Mononuclear cell (primary cell): ENCODE data around the gene IFT25. TPM values are rescaled to one million over a fixed set of nuclear protein-coding genes. Genes with fewer than 3 reads are reported as not detected.
"Not testable (repeated sequence)": the region's sequence is repeated elsewhere in the genome, so short reads cannot be mapped to it uniquely, and the experiment has no call there.

Experiments used
- H3K27me3 ChIP-seq: 2 replicates; pipeline ENCODE4 v1.6.0; 2011; ENCODE audit warnings: low read length, control low read depth; ENCODE audit not compliant: insufficient read depth
- H3K4me1 ChIP-seq: 2 replicates; pipeline ENCODE4 v1.5.1; 2011; ENCODE audit warnings: mild to moderate bottlenecking, low read length, control low read depth; ENCODE audit not compliant: insufficient read depth
- H3K4me3 ChIP-seq: 2 replicates; pipeline ENCODE4 v1.5.1; 2011; ENCODE audit warnings: mild to moderate bottlenecking, low read length, moderate library complexity
- H3K9me3 ChIP-seq: 2 replicates; pipeline ENCODE4 v1.5.1; 2011; ENCODE audit warnings: low read depth, mild to moderate bottlenecking, control low read depth, low read length
- total RNA-seq: library from RNA; depleted of rRNA; stranded (reverse); fragments of >200 nt; gene quantifications from one replicate; pipeline ENCODE4 v1.2.3, GENCODE V29; 2012

IFT25 gene
- total RNA-seq, 1 donor, result 16.3 TPM

DNA sequence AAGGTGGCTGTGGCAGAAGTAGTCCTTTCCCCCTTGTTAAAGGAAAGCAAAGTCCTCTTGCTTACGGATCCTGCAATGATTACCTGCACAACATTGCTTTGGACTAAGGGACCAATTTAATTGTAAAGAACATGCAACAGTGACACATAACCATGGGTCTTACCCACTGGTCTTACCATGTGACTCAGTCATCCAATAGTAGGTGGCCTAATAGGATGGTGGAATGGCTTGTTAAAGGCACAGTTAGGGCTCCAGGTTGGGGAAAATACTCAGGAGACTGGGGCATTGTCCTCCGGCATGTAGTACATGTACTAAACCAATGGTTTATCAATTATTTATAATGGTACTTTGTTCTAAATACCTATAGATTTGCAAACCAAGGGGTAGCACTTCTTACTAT is 53.8 kb downstream of the IFT25 start:
- H3K4me1 ChIP-seq, result peaks cover 23% of the 10 kb centered on the region
- H3K4me3 ChIP-seq, result no peak overlapping the region
- H3K9me3 ChIP-seq, result no peaks in the 10 kb centered on the region
- H3K27me3 ChIP-seq, result no peaks in the 10 kb centered on the region

DNA sequence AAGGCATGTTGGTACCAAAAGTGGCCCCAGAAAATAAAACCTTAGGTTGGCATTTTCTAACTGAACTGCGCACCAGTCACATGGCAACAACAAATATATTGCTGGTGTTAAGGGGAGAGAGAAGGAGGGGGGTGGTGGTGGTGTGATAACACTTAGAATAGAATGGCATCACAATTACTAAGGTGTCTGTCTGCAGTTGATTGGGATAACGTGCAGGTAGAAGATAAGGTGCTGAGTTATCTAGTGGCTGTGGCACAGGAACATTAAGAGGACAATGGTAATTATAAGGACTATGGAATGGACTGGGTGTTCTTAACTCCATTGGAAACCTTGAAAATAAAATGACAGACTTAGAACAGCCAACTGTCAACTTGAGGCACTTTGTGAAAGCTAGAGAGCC is 54.5 kb downstream of the IFT25 start:
- Histone ChIP-seq H3K4me3 (no peak overlapping the region), H3K9me3 (no peaks in the 10 kb centered on the region), H3K27me3 (no peaks in the 10 kb centered on the region), H3K4me1 (peaks cover 23% of the 10 kb centered on the region)

DNA sequence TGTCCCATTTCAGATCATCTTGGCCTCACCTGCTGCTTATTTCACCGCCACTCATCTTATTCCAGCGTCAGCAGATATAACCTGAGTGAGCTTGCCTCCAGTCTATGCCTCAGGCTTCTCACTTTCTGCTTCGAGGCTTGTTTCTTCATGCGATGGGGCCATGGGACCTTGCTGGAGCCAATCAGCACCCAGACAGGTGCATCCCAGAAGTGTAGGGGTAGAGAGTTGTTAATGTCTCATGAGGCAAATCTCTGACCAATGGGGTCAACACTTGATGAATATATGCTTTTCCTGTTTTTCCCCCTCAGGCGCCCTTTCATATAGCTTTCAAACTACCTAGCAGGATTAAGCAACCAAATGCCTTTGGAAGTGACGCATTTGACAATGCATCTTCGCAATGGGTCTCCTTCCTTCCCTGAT is 55.0 kb downstream of the IFT25 start:
- Histone ChIP-seq H3K4me3 (peak overlapping the region; percentile 98), H3K27me3 (no peaks in the 10 kb centered on the region), H3K9me3 (no peaks in the 10 kb centered on the region), H3K4me1 (peaks cover 23% of the 10 kb centered on the region)

DNA sequence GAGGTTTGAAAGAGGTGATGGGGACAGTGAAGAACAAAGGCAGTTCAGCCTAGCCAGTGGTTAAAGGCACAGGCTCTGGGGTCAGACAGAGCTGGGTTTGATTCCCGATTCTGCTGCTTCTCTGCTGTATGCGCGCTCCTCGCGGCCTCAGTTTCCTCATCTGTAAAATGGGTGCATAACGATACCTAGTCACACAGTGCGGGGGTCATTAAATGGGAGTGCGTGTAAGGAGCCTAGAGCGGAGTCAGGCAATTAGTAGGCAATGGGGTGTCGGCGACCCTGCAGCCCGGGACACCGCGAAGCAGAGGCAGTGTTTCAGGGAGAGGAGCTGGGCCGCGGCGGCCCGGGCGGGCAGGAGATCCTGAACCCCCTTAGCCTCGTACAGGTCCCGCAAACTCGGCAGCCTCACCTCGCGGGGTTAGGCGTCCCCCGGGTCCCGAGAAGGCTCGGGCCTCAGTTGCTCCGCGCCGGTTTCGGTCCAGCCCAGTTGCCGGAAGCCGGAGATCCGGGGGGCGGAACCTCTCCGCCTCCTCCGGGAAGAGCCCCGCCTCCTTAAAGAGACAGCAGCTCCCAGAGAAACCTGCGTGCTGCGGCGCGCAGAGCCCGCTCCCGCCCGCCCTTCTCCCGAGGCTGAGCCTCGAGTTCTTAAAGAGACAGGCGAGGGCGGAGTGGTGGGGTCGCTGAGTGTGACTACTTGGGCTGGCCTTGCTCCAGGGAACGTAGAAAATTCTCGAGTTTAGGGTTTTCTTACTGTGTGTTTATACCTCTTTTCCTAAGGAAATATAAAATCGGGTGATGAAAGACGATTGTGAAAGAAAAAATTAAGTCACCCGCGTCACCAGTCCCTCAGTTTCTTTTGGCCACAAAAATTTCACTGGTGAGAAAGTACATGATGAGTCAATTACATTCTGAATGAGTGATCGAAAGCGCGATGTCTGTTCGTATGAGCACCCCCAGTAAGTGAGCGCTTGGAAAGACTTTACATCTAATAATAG is 55.9 kb downstream of the IFT25 start, which contains the start of gene YIPF1:
YIPF1 (minus strand) TSS at position 494 of the 995 bp plus-strand sequence. CDS start 860 bp downstream, outside the sequence.
- Histone ChIP-seq H3K9me3 (no peaks in the 10 kb centered on the region), H3K4me1 (peaks cover 23% of the 10 kb centered on the region), H3K4me3 (peak within 1 kb of the TSS; percentile 98), H3K27me3 (no peaks in the 10 kb centered on the region)

DNA sequence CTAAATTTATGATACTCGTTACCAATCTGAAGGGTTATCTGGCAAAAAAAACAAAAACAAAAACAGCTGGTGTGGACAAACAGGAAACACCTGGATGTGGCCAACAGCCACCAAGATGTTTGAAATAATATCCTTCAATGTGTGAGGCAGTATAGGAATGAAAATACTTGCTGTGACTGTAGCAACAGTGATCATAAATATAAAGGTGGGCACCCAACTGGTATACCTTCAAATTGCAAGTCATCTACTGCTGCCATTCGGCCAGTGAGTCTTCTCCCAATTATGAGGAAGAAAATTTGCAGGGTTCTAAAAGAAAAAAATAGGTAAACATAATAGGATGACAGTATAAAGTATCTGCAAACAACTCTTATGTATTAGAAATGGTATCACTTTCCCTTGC is 56.8 kb downstream of the IFT25 start:
- peaks cover 23% of the 10 kb centered on the region for H3K4me1 ChIP-seq
- H3K9me3 ChIP-seq, result no peaks in the 10 kb centered on the region
- H3K4me3 ChIP-seq, result no peak overlapping the region
- H3K27me3 ChIP-seq, result no peaks in the 10 kb centered on the region

DNA sequence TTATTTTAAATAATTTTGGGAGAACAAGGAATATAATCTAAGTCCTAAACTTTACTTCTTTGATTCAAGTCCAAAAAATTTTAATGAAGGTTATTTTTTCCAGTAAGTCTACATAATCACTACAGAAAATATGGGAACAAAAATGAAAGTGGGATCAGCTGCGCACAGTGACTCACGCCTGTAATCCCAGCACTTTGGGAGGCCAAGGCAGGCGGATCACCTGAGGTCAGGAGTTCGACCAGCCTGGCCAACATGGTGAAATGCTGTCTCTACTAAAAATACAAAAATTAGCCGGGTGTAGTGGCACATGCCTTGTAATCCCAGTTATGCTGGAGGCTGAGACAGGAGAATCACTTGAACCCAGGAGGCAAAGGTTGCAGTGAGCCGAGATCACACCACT is 61.9 kb downstream of the IFT25 start:
- H3K27me3 ChIP-seq, H3K4me3 ChIP-seq, H3K9me3 ChIP-seq, H3K4me1 ChIP-seq: not testable (repeated sequence)

DNA sequence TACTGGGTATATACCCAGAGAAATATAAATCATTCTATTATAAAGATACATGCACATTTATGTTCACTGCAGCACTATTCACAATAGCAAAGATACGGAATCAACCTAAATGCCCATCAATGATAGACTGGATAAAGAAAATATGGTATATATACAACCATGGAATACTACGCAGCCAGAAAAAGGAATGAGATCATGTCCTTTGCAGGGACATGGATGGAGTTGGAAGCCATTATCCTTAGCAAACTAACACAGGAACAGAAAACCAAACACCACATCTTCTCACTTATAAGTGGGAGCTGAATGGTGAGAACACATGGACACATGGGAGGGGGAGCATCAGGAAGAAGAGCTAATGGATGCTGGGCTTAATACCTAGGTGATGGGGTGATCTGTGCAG is 63.6 kb downstream of the IFT25 start:
- not testable (repeated sequence) for H3K4me1 ChIP-seq, H3K27me3 ChIP-seq, H3K9me3 ChIP-seq, H3K4me3 ChIP-seq

DNA sequence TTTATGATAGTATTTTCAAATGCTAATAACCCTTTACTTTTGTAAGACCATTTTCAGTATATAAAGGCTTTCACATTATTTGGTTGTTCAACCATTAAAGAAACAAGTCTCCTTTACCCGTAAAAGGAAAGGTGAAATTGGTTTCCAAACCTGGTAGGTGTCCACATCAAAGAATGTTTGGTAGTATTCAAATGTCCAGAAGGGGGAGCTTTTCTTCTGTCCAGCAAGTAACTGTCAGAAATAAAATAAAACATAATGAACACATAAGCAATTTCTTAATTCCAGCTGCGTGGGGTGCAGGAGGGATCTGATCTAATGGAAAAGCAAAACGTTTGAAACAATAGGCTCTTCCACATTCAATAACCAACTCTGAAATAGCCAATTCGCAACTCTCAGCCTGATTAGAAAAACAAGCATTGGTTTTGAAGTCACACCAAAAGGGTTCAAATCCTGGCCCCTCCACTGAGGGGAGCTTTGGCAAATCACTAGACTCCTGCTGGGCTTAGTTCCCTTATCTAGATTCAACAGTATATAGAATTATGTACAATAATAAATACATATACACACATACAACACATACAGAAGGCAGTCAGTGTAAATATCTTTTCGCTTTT is 66.9 kb downstream of the IFT25 start:
- H3K27me3 ChIP-seq, result no peaks in the 10 kb centered on the region
- no peaks in the 10 kb centered on the region for H3K9me3 ChIP-seq
- H3K4me3 ChIP-seq, result no peak overlapping the region
- H3K4me1 ChIP-seq, result no peaks in the 10 kb centered on the region

DNA sequence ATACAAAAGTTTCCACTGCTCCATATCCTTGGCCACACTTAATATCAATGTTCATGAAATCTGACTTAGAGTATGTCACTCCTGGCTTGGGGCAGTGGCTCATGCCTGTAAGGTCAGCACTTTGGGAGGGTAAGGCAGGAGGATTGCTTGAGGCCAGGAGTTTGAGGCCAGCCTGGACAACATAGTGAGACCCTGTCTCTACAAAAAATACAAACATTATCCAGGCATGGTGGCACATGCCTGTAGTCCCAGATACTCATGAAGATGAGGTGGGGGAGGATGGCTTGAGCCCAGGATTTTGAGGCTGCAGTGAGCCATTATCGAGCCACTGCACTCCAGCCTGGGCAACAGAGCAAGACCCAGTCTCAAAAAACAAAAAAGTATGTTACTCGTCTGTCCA is 70.3 kb downstream of the IFT25 start:
- H3K4me1 ChIP-seq, H3K9me3 ChIP-seq, H3K4me3 ChIP-seq, H3K27me3 ChIP-seq: not testable (repeated sequence)

DNA sequence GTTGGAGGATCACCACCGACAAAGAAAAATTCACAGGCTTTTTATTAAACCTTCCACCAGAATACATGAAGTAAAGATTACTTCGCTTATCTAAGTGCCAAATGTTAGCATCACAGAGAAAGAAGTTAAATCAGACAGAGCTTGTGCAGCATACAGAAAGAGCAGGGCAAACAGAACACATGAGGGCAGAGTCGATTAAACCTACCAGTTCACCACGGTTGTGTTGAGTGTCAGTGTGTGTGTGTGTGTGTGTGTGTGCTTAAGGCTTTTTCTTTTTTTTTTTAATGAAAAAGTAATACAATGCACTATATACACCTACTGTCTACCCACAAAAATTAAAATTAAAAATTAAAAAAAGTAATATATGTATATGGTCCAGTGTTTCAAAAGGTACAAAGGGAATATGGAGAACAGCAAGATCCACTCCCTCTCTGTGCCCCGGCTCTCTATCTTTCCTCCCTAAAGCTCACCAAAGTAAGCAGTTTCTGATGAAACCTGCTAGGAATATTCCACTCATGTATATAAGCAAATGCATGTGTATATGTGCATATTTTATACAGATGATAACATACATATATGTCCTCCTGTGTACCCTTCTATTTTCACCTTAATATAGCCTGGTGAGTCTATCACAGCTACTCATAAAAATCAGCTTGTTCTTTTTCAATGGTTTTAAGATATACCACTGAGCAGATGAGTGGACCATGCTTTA is 73.6 kb downstream of the IFT25 start:
- no peaks in the 10 kb centered on the region for H3K9me3 ChIP-seq
- no peaks in the 10 kb centered on the region for H3K27me3 ChIP-seq
- no peaks in the 10 kb centered on the region for H3K4me1 ChIP-seq
- H3K4me3 ChIP-seq, result no peak overlapping the region

Other genes with a start within 250 kb of the IFT25 start
- not detected for gene GLIS1, start 206.5 kb downstream of the IFT25 start, total RNA-seq
- 6.6 TPM for gene NDC1, start 107.4 kb downstream of the IFT25 start, total RNA-seq
- gene YIPF1, start 55.9 kb downstream of the IFT25 start, total RNA-seq, result 11.4 TPM
- 0.21 TPM for gene DIO1, start 51.5 kb downstream of the IFT25 start, total RNA-seq
- 7.1 TPM for gene LRRC42, start 651 bp upstream of the IFT25 start, total RNA-seq
- not detected for gene LDLRAD1, start 72.5 kb upstream of the IFT25 start, total RNA-seq
- 186 TPM for gene TMEM59, start 107.5 kb upstream of the IFT25 start, total RNA-seq
- 1.0 TPM for gene TCEANC2, start 107.9 kb upstream of the IFT25 start, total RNA-seq
- gene CDCP2, start 207.3 kb upstream of the IFT25 start, total RNA-seq, result 0.10 TPM